CD4-positive, alpha-beta T cell (primary cell): ENCODE measurements around the gene COBL. TPM values are rescaled to one million over a fixed set of nuclear protein-coding genes. Genes with fewer than 3 reads are reported as not detected.

Experiments used
- ATAC-seq: fragments of 200-7000 bp; cut with Tn5 transposase; one replicate; pipeline ENCODE4 v1.10.0; 2022; ENCODE audit warnings: mild to moderate bottlenecking; ENCODE audit not compliant: poor library complexity
- CTCF ChIA-PET: fragments of 350-600 bp; sonication (Branson Sonifier 250); formaldehyde crosslinking; loops from one replicate; lab custom pipeline; 2021; ENCODE audit warnings: antibody characterized with exemption, inconsistent platforms; lab: Charles Lee
- POLR2A ChIA-PET: fragments of 350-600 bp; sonication (Branson Sonifier 250); formaldehyde crosslinking; loops from one replicate; lab custom pipeline; 2021; ENCODE audit warnings: antibody characterized with exemption, inconsistent platforms; lab: Charles Lee
- DNase-seq, 14 experiments: peaks; one replicate each; pipeline ENCODE4 v3.0.0-alpha.2; 2013 to 2020; ENCODE audit warnings: mixed read lengths in 2 of 14
- H3K27ac ChIP-seq, 2 donors: one replicate each; pipeline versions ENCODE4 v1.5.1 to v1.7.0; 2013; ENCODE audit warnings: low read length in 2 of 2, low read depth in 1 of 2, mild to moderate bottlenecking in 1 of 2
- H3K27me3 ChIP-seq, 2 experiments: 1 replicate in 1 of 2; 2 replicates in 1 of 2; pipeline versions ENCODE4 v1.6.1 to v1.7.0; 2013; ENCODE audit warnings: low read length in 2 of 2, control low read depth in 1 of 2, mild to moderate bottlenecking in 1 of 2, moderate library complexity in 1 of 2; ENCODE audit not compliant: insufficient read depth in 2 of 2, control insufficient read depth in 1 of 2
- H3K36me3 ChIP-seq: one replicate; pipeline ENCODE4 v1.6.1; 2013; ENCODE audit warnings: low read length, control low read depth; ENCODE audit not compliant: insufficient read depth
- H3K4me1 ChIP-seq: one replicate; pipeline ENCODE4 v1.6.1; 2013; ENCODE audit warnings: low read length, control low read depth; ENCODE audit not compliant: insufficient read depth
- H3K4me3 ChIP-seq: one replicate; pipeline ENCODE4 v1.5.1; 2013; ENCODE audit warnings: mild to moderate bottlenecking, low read length, moderate library complexity
- H3K9me3 ChIP-seq, 2 experiments: 1 replicate in 1 of 2; 2 replicates in 1 of 2; pipeline versions ENCODE4 v1.6.1 to v1.7.0; 2013; ENCODE audit warnings: low read length in 2 of 2, mild to moderate bottlenecking in 2 of 2, control low read depth in 1 of 2, moderate library complexity in 1 of 2; ENCODE audit not compliant: control insufficient read depth in 1 of 2, insufficient read depth in 1 of 2
- H3K27ac Mint-ChIP-seq: one replicate; pipeline ENCODE4 v1.8.0; 2020; ENCODE audit warnings: mixed read lengths
- H3K27me3 Mint-ChIP-seq: one replicate; pipeline ENCODE4 v1.8.0; 2021; ENCODE audit warnings: mixed read lengths
- H3K36me3 Mint-ChIP-seq: one replicate; pipeline ENCODE4 v1.8.0; 2021; ENCODE audit warnings: low read depth, mixed read lengths
- H3K4me1 Mint-ChIP-seq: one replicate; pipeline ENCODE4 v1.8.0; 2021; ENCODE audit warnings: low read depth, mixed read lengths
- H3K4me3 Mint-ChIP-seq: one replicate; pipeline ENCODE4 v1.8.0; 2020; ENCODE audit warnings: mild to moderate bottlenecking, mixed read lengths
- H3K9me3 Mint-ChIP-seq: one replicate; pipeline ENCODE4 v1.8.0; 2020; ENCODE audit warnings: mixed read lengths
- intact Hi-C, 2 experiments: fragments of 100-400 bp; cut with DNase I in 1 of 2; cut with micrococcal nuclease in 1 of 2; formaldehyde crosslinking; loops; one replicate each; pipeline versions ENCODE4 v1.15.1 to v1.9.0; 2023 to 2025; cut with DNase I, micrococcal nuclease
- total RNA-seq, 174 experiments: library from RNA in 2 of 174; stranded (reverse) in 2 of 174; gene quantifications; one replicate each; pipeline ENCODE4 v1.2.3 and lab custom pipeline; 2021 to 2026
- TF ChIP-seq, protein P1 (sequence below): fragments of 200-600 bp; IDR thresholded peaks from one replicate; pipeline ENCODE4 v1.8.0; 2022; ENCODE audit warnings: antibody characterized with exemption, mild to moderate bottlenecking

COBL gene
- total RNA-seq, 2 experiments from 2014 or later, result not detected

DNA sequence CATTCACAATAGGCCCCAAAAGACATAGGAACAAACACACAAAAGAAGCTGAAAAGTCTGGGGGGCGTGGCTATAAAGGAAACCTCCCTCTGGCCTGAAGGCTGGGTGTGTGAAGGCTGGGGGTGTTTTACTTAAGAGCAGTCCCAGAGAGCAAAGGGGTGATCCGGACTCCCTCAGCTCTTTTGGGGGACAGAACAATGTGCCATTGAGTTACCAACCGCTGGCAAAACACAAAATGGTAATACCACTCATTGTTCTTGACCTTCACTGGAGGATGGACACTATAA lies 189.0 kb downstream of the COBL start:
- no peak overlapping the region for H3K4me3 Mint-ChIP-seq
- CTCF ChIA-PET, result interaction anchor here (1.6 kb wide), 1 partner anchor 35 kb away, joined by 3 read pairs; no protein-coding TSS in a partner anchor
- Histone ChIP-seq H3K4me1 (no peaks in the 10 kb centered on the region), H3K4me3 (no peak overlapping the region), H3K36me3 (no peaks in the 10 kb centered on the region), H3K9me3 (peaks cover 0 to 3% of the 10 kb centered on the region in 2 experiments), H3K27ac (no peak overlapping the region), H3K27me3 (no peaks in the 10 kb centered on the region)
- TF ChIP-seq, protein P1, sequence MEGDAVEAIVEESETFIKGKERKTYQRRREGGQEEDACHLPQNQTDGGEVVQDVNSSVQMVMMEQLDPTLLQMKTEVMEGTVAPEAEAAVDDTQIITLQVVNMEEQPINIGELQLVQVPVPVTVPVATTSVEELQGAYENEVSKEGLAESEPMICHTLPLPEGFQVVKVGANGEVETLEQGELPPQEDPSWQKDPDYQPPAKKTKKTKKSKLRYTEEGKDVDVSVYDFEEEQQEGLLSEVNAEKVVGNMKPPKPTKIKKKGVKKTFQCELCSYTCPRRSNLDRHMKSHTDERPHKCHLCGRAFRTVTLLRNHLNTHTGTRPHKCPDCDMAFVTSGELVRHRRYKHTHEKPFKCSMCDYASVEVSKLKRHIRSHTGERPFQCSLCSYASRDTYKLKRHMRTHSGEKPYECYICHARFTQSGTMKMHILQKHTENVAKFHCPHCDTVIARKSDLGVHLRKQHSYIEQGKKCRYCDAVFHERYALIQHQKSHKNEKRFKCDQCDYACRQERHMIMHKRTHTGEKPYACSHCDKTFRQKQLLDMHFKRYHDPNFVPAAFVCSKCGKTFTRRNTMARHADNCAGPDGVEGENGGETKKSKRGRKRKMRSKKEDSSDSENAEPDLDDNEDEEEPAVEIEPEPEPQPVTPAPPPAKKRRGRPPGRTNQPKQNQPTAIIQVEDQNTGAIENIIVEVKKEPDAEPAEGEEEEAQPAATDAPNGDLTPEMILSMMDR, result no peak
- DNase-seq (no peak), ATAC-seq (no peak)
- no peaks in the 10 kb centered on the region for H3K36me3 Mint-ChIP-seq
- peaks cover 10% of the 10 kb centered on the region for H3K4me1 Mint-ChIP-seq
- intact Hi-C loops, result no loop called here
- H3K27me3 Mint-ChIP-seq, result no peaks in the 10 kb centered on the region
- POLR2A ChIA-PET, result no interaction called here
- H3K27ac Mint-ChIP-seq, result no peak overlapping the region
- no peaks in the 10 kb centered on the region for H3K9me3 Mint-ChIP-seq

DNA sequence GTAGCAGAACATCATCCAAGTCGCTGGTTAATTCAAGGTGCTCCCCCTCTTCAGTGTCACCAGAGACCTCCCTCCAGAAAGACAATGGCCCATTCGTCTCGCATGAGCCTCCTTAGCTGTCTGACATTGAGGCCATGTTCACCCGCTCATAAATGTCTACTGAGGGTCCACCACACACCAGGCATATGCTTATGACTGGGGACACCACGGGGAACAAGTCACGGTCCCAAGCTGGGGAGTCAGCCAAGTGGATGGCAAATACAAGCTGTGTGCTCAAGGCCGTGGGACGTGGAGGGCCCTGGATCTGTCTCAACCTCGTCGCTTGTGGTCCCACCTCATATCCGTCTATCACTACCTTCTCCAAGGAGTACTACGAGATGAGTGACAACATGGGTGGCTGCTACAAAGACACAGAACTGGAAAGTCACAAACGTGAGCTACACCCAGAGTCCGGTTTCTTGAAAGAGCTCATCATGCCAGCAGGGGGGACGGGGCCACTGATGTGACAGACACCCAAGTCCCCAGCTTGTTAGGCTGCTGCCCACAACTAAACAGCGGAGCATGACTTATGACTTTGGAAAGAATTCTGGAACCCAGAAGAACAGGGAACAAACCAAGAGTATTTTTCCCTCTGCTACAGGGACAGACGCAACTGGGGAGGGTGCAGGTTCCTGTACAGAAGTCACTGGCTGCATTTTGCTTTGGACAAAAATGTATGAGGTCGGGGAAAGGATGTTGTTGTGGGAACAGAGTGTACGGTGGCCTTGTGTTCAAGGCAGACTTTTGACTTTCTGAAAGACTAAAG lies 189.6 kb downstream of the COBL start:
- intact Hi-C loops, result no loop called here
- Histone ChIP-seq H3K36me3 (no peaks in the 10 kb centered on the region), H3K27ac (no peak overlapping the region), H3K4me3 (no peak overlapping the region), H3K27me3 (no peaks in the 10 kb centered on the region), H3K9me3 (peaks cover 0 to 3% of the 10 kb centered on the region in 2 experiments), H3K4me1 (peaks cover 4% of the 10 kb centered on the region)
- H3K9me3 Mint-ChIP-seq, result no peaks in the 10 kb centered on the region
- H3K4me3 Mint-ChIP-seq, result no peak overlapping the region
- no peaks in the 10 kb centered on the region for H3K36me3 Mint-ChIP-seq
- ChIA-PET POLR2A (no interaction called here), CTCF (interaction anchor here (1.6 kb wide), 1 partner anchor 36 kb away, joined by 3 read pairs; no protein-coding TSS in a partner anchor)
- no peak overlapping the region for H3K27ac Mint-ChIP-seq
- peaks cover 16% of the 10 kb centered on the region for H3K4me1 Mint-ChIP-seq
- DNase-seq, result no peak
- TF ChIP-seq, protein P1, result no peak
- no peak for ATAC-seq
- H3K27me3 Mint-ChIP-seq, result no peaks in the 10 kb centered on the region

DNA sequence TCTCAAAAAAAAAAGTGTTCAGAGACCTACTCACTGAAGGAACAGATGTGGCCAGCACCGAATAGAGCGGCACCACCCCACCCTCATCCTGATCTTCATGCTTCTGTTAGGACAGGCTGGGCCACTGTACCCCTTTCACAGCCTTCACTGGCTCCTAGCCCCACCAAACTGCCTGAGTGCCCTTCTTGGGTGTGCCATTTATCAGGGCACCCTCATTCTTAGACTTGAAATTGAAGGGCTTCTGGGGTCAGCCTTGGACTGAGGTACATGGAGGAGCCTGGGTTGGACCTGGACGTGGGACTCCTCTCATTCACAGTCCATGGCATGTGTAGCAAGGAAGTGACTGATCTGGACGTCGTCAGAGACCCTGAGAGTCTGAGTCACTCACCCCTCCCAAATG lies 190.3 kb downstream of the COBL start:
- peaks cover 6% of the 10 kb centered on the region for H3K4me1 ChIP-seq
- H3K36me3 ChIP-seq, result no peaks in the 10 kb centered on the region
- Mint-ChIP-seq H3K4me1 (peaks cover 23% of the 10 kb centered on the region), H3K27ac (no peak overlapping the region), H3K9me3 (no peaks in the 10 kb centered on the region), H3K4me3 (no peak overlapping the region), H3K36me3 (no peaks in the 10 kb centered on the region), H3K27me3 (no peaks in the 10 kb centered on the region)
- ChIA-PET POLR2A (no interaction called here), CTCF (no interaction called here)
- no peaks in the 10 kb centered on the region for H3K27me3 ChIP-seq
- DNase-seq, result no peak
- H3K4me3 ChIP-seq, result no peak overlapping the region
- H3K27ac ChIP-seq, result no peak overlapping the region
- H3K9me3 ChIP-seq, result peaks cover 0 to 3% of the 10 kb centered on the region in 2 experiments
- ATAC-seq, result no peak
- intact Hi-C loops, result no loop called here
- TF ChIP-seq, protein P1, result no peak
